ENCODE data around the gene KAT2A.

The KAT2A gene

GRCh38 chr17:42116705-42117396, 4.3 kb downstream of the KAT2A start:
- H3K36me3 ChIP-seq (ENCODE audit: control insufficient read depth, insufficient read depth, low read length): no peaks in the 10 kb centered on the region
- H3K4me1 ChIP-seq (ENCODE audit: control insufficient read depth, insufficient read depth, low read length): peaks cover 5% of the 10 kb centered on the region
- no peaks in the 10 kb centered on the region for H3K27me3 ChIP-seq (ENCODE audit: control insufficient read depth, insufficient read depth, low read length, poor library complexity, severe bottlenecking)
- 57 to 61% methylated on average over 18 of the region's 18 CpGs for WGBS, 2 experiments
- H3K27ac ChIP-seq (ENCODE audit: insufficient read depth, low read depth, low read length, poor library complexity, severe bottlenecking): no peak overlapping the region
- no peak overlapping the region for H3K4me3 ChIP-seq (ENCODE audit: insufficient read depth, low read depth, low read length)
- H3K9me3 ChIP-seq (ENCODE audit: control insufficient read depth, low read length): no peaks in the 10 kb centered on the region

GRCh38 chr17:42114118-42114517, 7.0 kb downstream of the KAT2A start:
- no peaks in the 10 kb centered on the region for H3K9me3 ChIP-seq (ENCODE audit: control insufficient read depth, low read length)
- no peaks in the 10 kb centered on the region for H3K36me3 ChIP-seq (ENCODE audit: control insufficient read depth, insufficient read depth, low read length)
- 96 to 99% methylated on average over 9 of the region's 9 CpGs for WGBS, 2 experiments
- H3K27ac ChIP-seq (ENCODE audit: insufficient read depth, low read depth, low read length, poor library complexity, severe bottlenecking): no peak overlapping the region
- H3K27me3 ChIP-seq (ENCODE audit: control insufficient read depth, insufficient read depth, low read length, poor library complexity, severe bottlenecking): no peaks in the 10 kb centered on the region
- no peak overlapping the region for H3K4me3 ChIP-seq (ENCODE audit: insufficient read depth, low read depth, low read length)
- no peaks in the 10 kb centered on the region for H3K4me1 ChIP-seq (ENCODE audit: control insufficient read depth, insufficient read depth, low read length)

DNA sequence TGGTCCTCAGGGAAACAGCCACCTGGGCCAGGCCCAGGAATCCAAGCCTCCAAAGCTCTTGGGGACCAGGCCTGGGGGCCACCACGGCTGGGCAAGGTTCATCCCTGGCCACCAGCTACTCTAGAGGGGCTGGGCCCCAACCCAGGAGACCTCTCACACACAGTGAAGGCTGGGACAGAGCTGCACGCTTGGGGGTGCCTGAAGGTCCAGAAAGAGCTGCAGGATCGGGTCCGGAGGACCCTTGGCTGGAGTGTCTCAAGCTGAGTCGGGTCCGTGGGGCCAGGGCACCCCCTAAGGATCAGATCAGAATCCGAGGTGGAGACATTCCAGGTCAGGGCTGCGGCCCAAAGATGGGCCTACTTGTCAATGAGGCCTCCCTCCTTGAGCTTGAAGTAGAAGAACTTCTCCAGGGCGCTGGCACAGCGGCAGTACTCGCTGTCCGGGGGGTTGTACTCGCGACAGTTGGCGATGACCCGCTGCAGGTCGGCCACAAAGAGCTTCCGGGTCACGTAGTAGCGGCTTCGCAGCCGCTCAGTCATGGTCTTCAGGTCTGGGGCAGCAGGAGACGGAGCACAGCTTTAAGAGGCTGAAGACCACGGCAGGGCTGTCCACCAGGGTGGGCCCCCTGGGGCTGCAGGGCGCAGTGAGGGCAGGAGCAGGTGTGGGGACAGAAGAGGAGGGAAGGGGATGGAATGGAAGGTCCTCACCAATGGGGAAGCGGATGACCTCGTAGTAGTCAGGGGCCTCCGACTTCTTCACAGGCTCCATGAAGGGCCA, 7.7 kb downstream of the KAT2A start:
- no peaks in the 10 kb centered on the region for H3K4me1 ChIP-seq (ENCODE audit: control insufficient read depth, insufficient read depth, low read length)
- H3K27ac ChIP-seq (ENCODE audit: insufficient read depth, low read depth, low read length, poor library complexity, severe bottlenecking): no peak overlapping the region
- WGBS, 2 experiments: 95% methylated on average over 28 of the region's 28 CpGs
- no peaks in the 10 kb centered on the region for H3K36me3 ChIP-seq (ENCODE audit: control insufficient read depth, insufficient read depth, low read length)
- H3K4me3 ChIP-seq (ENCODE audit: insufficient read depth, low read depth, low read length): no peak overlapping the region
- H3K27me3 ChIP-seq (ENCODE audit: control insufficient read depth, insufficient read depth, low read length, poor library complexity, severe bottlenecking): no peaks in the 10 kb centered on the region
- no peaks in the 10 kb centered on the region for H3K9me3 ChIP-seq (ENCODE audit: control insufficient read depth, low read length)

DNA sequence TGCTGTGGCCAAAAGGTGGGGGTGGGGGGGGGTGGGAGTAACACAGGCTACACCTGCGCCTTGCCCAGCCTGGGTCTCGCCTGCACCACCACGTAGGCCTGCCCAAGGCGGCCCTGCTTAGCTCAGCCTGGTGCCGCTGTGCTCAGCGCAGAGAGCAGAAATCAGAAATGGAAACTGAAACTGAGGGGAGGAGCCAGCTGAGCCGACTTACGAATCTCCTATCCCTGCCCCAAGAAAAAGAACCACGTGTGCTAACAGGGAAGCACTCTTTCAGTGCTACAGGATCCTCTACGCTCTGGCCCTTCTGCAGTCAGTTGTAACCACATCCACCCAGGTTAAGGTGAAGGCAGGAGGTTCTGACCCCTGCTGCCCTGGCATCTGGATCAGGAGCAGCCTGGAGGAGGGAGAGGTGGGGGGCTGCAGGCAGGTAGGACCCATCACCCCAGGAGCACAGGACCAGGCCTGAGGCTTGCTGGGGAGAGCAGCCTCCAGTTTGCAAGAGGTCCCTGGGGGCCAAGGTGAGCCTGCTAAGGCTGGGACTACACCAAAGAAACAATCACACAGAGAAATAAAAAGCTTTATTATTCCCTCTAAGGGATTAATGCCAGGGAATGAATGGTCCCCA, 8.5 kb downstream of the KAT2A start, which contains the start of gene DHX58:
DHX58 (minus strand) TSS at position 163 of the 625 bp plus-strand sequence. CDS start 822 bp downstream, outside the sequence.
- Histone ChIP-seq H3K27me3 (ENCODE audit: control insufficient read depth, insufficient read depth, low read length, poor library complexity, severe bottlenecking) (no peaks in the 10 kb centered on the region), H3K27ac (ENCODE audit: insufficient read depth, low read depth, low read length, poor library complexity, severe bottlenecking) (no peak within 1 kb of the TSS), H3K9me3 (ENCODE audit: control insufficient read depth, low read length) (no peaks in the 10 kb centered on the region), H3K36me3 (ENCODE audit: control insufficient read depth, insufficient read depth, low read length) (no peaks in the 10 kb centered on the region), H3K4me1 (ENCODE audit: control insufficient read depth, insufficient read depth, low read length) (no peaks in the 10 kb centered on the region), H3K4me3 (ENCODE audit: insufficient read depth, low read depth, low read length) (no peak within 1 kb of the TSS)
- 74 to 79% methylated on average over 10 of the region's 10 CpGs for WGBS, 2 experiments

- Histone ChIP-seq H3K36me3 (ENCODE audit: control insufficient read depth, insufficient read depth, low read length) (no peaks in the 10 kb centered on the region), H3K4me1 (ENCODE audit: control insufficient read depth, insufficient read depth, low read length) (no peaks in the 10 kb centered on the region), H3K27me3 (ENCODE audit: control insufficient read depth, insufficient read depth, low read length, poor library complexity, severe bottlenecking) (peaks cover 4% of the 10 kb centered on the region), H3K27ac (ENCODE audit: insufficient read depth, low read depth, low read length, poor library complexity, severe bottlenecking) (no peak overlapping the region), H3K9me3 (ENCODE audit: control insufficient read depth, low read length) (no peaks in the 10 kb centered on the region), H3K4me3 (ENCODE audit: insufficient read depth, low read depth, low read length) (no peak overlapping the region)
- 89 to 94% methylated on average over 11 of the region's 12 CpGs for WGBS, 2 experiments
Measured at GRCh38 chr17:42111871-42112551, 9.2 kb downstream of the KAT2A start.

GRCh38 chr17:42111265-42111636, 9.9 kb downstream of the KAT2A start:
- no peak overlapping the region for H3K4me3 ChIP-seq (ENCODE audit: insufficient read depth, low read depth, low read length)
- H3K36me3 ChIP-seq (ENCODE audit: control insufficient read depth, insufficient read depth, low read length): no peaks in the 10 kb centered on the region
- H3K9me3 ChIP-seq (ENCODE audit: control insufficient read depth, low read length): no peaks in the 10 kb centered on the region
- H3K4me1 ChIP-seq (ENCODE audit: control insufficient read depth, insufficient read depth, low read length): no peaks in the 10 kb centered on the region
- H3K27me3 ChIP-seq (ENCODE audit: control insufficient read depth, insufficient read depth, low read length, poor library complexity, severe bottlenecking): peaks cover 12% of the 10 kb centered on the region
- H3K27ac ChIP-seq (ENCODE audit: insufficient read depth, low read depth, low read length, poor library complexity, severe bottlenecking): no peak overlapping the region
- 94 to 95% methylated on average over 11 of the region's 11 CpGs for WGBS, 2 experiments

DNA sequence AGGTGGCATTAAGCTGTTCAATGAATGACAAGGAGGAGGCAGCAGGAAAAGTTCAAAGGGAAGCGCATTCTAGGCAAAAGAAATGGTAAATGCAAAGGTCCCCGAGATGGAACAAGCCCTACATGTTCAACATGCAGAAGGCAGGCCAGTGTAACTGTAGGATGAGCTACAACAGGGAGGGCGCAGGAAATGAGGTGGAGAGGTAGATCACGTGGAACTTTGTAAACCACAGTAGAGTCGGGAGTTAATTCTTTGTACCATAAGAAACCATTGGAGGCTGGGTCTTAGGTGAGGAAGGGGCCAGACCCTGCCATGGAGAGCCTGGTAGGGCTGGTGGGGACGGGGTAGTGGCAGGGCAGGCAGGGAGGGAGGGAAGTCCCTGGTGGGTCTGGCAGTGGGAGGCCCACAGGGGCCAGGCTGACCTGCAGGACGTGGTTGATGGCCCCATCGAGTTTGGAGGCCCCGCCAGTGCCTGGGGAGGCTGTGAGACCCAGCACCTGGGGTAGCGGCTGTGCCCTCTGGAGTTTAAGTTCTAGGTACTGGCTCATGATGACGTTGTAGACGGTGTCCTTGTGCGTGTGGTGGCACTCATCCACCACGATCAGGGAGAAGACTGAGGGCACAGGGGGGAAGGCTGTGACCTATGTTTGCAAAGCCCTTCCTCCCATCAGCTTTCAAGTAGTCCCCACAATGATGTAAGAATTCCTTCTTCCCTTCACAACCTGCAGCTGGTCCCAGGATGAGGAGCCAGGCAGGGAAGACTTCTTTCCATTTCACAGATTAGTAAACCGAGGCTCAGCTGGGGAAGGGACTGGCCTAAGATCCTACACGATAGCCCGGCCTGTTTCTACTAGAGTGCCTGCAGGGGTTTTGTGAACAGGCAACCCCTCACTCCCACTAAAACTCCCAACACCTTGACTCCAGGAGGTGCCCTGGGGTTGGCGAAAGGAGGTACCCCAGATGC, 10.6 kb downstream of the KAT2A start:
- Histone ChIP-seq H3K4me3 (ENCODE audit: insufficient read depth, low read depth, low read length) (no peak overlapping the region), H3K4me1 (ENCODE audit: control insufficient read depth, insufficient read depth, low read length) (no peaks in the 10 kb centered on the region), H3K27ac (ENCODE audit: insufficient read depth, low read depth, low read length, poor library complexity, severe bottlenecking) (no peak overlapping the region), H3K36me3 (ENCODE audit: control insufficient read depth, insufficient read depth, low read length) (no peaks in the 10 kb centered on the region), H3K27me3 (ENCODE audit: control insufficient read depth, insufficient read depth, low read length, poor library complexity, severe bottlenecking) (peaks cover 12% of the 10 kb centered on the region), H3K9me3 (ENCODE audit: control insufficient read depth, low read length) (no peaks in the 10 kb centered on the region)
- WGBS, 2 experiments: 92 to 93% methylated on average over 18 of the region's 18 CpGs

DNA sequence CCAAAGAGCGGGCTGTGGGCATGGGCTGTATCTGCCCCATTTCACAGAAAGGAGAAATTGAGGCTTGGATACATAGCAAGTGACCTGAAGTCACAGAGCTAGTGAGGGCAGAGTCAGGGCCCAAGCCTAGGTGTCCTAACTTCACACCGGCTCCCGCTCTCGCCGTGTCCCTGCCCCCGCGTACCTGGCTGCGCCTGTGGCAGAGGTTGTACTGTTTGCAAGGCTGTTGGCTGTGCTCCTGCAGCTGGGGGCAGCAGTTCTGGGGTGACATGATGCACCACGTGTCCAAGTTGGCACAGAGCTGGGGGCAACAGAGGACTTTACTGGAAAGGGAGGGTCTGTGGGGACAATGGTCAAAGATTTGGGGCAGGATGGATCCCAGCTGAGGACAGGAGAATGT, 12.1 kb downstream of the KAT2A start:
- WGBS, 2 experiments: 95 to 97% methylated on average over 9 of the region's 9 CpGs
- no peak overlapping the region for H3K4me3 ChIP-seq (ENCODE audit: insufficient read depth, low read depth, low read length)
- H3K9me3 ChIP-seq (ENCODE audit: control insufficient read depth, low read length): no peaks in the 10 kb centered on the region
- no peaks in the 10 kb centered on the region for H3K4me1 ChIP-seq (ENCODE audit: control insufficient read depth, insufficient read depth, low read length)
- H3K36me3 ChIP-seq (ENCODE audit: control insufficient read depth, insufficient read depth, low read length): no peaks in the 10 kb centered on the region
- H3K27me3 ChIP-seq (ENCODE audit: control insufficient read depth, insufficient read depth, low read length, poor library complexity, severe bottlenecking): peaks cover 12% of the 10 kb centered on the region
- no peak overlapping the region for H3K27ac ChIP-seq (ENCODE audit: insufficient read depth, low read depth, low read length, poor library complexity, severe bottlenecking)

All from ectodermal cell (in vitro differentiated cells).